Tibial artery (tissue), 4 donors: ENCODE results near the gene LEMD1.
A peak's percentile ranks its signal among the peaks of the same experiment; 100 is the strongest.
"Not testable (repeated sequence)": the region's sequence is repeated elsewhere in the genome, so short reads cannot be mapped to it uniquely, and the experiment has no call there.

Experiments used
- DNase-seq, 2 donors: peaks; one replicate each; pipeline ENCODE4 v3.0.0-alpha.2; 2019
- H3K27ac ChIP-seq, 2 donors: fragments of 200-600 bp; sonication (generic) in 1 of 2; 1 replicate in 1 of 2; 2 replicates in 1 of 2; pipeline ENCODE4 v1.5.1; 2018 to 2019; ENCODE audit warnings: mild to moderate bottlenecking in 1 of 2
- H3K27me3 ChIP-seq, 2 donors: fragments of 200-600 bp; sonication (generic) in 1 of 2; one replicate each; pipeline versions ENCODE4 v1.5.1 to v1.6.0; 2016 to 2019
- H3K36me3 ChIP-seq, 3 donors: fragments of 200-600 bp; sonication (generic) in 2 of 3; one replicate each; pipeline ENCODE4 v1.5.1; 2016 to 2019; ENCODE audit warnings: mild to moderate bottlenecking in 2 of 3
- H3K4me1 ChIP-seq, 4 donors: fragments of 200-600 bp; sonication (generic) in 2 of 4; 1 replicate in 3 of 4; 2 replicates in 1 of 4; pipeline ENCODE4 v1.5.1; 2016 to 2019
- H3K4me3 ChIP-seq, 2 donors: fragments of 200-600 bp; sonication (generic) in 1 of 2; 1 replicate in 1 of 2; 2 replicates in 1 of 2; pipeline ENCODE4 v1.5.1; 2018 to 2019; ENCODE audit warnings: mild to moderate bottlenecking in 2 of 2
- H3K9me3 ChIP-seq, 3 donors: fragments of 200-600 bp; sonication (generic) in 1 of 3; one replicate each; pipeline ENCODE4 v1.5.1; 2016 to 2019
- CTCF ChIP-seq, 2 experiments: fragments of 200-600 bp in 1 of 2; fragments of 450-650 bp in 1 of 2; IDR thresholded peaks; one replicate each; pipeline ENCODE4 v1.5.1; 2017 to 2019; ENCODE audit warnings: antibody characterized with exemption in 2 of 2, mild to moderate bottlenecking in 1 of 2, moderate library complexity in 1 of 2
- intact Hi-C: fragments of 100-400 bp; cut with DNase I; formaldehyde crosslinking; loops from one replicate; pipeline ENCODE4 v1.15.0; 2023; ENCODE audit warnings: low total_unique reads

Gene LEMD1

DNA sequence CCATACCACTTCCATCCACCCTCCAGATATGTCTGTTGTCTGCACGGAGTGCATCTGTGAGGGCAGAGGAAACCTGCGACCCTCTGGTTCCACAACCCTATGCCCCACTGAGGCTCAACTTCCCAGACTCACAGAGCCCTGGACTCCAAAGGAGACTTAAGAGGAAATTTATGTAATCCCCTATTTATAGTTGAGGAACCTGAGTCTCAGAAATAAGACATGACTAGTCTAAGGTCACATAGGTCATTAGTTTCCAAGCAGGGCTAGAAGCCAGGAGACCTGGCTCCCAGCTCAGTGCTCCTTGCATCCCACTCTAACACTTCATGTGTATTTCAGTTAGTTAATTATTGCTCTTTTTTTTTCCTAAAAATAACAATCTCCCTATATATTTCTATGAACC, 15.7 kb upstream of the LEMD1 start:
- Histone ChIP-seq H3K27ac (no peak overlapping the region), H3K9me3 (no peaks in the 10 kb centered on the region), H3K4me1 (peaks cover 0 to 23% (median 13%) of the 10 kb centered on the region in 4 donors), H3K27me3 (peaks cover 0 to 36% of the 10 kb centered on the region in 2 donors), H3K36me3 (no peaks in the 10 kb centered on the region), H3K4me3 (no peak overlapping the region)
- DNase-seq = peak in 1 of 2 donors; percentile 7
- no peak for TF ChIP-seq CTCF (IDR thresholded peaks at IDR 0.05)
- intact Hi-C loops = no loop called here

- Histone ChIP-seq H3K27ac (no peak overlapping the region), H3K27me3 (peaks cover 0 to 43% of the 10 kb centered on the region in 2 donors), H3K36me3 (no peaks in the 10 kb centered on the region), H3K9me3 (no peaks in the 10 kb centered on the region), H3K4me3 (no peak overlapping the region), H3K4me1 (peaks cover 0 to 20% (median 13%) of the 10 kb centered on the region in 4 donors)
- TF ChIP-seq CTCF (IDR thresholded peaks at IDR 0.05) = no peak
- intact Hi-C loops = no loop called here
- DNase-seq = peak in 1 of 2 donors; percentile 33
Observed at GRCh38 chr1:205436776-205437410, 15.0 kb upstream of the LEMD1 start.

DNA sequence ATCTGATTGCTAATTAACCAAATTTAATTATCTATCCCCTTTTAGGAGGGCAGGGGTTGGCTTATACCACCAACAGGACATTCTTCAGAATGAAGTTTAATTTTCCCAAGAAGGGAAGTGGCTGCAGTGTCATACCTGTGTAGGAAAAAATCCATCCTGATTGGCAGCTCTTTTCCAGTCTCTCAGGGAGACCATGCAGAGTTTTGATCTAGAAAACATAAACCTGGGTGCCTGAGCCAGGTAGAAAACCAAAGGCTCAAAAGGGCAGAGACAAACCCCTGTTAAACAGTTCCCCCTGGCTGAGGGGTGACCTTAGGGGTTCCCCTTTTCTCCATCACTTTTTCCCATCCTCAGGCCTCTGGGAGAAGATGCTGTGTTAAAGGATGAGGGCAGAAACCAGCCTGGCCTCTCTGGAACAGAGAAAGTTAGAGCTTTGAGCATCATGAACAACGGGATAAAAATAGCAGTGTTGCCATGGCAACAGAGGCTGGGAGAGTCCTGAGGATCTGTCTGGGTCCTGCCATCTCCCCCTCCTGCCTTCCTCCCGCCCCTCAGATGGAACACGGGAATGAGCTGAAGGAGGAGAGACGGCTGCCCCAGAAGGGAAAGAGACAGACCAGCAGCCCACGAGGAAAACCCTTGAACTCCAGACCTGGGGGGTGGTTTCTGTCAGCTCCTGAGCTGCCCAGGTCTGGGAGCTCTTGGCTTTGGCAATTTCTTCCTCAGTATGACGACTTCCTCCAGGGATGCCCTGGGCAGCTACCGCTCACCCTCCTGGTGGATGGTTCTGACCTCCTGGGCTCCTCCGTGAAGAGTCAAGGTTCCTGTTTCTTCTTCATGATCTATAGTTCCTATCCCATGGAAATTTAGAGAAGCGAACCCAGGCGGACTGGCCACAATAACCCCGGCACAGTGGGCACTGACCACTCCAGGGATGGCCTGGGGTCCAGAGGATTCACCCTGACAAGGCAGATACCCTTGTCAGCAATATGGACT, 14.0 kb upstream of the LEMD1 start:
- Histone ChIP-seq H3K4me3 (no peak overlapping the region), H3K36me3 (no peaks in the 10 kb centered on the region), H3K9me3 (no peaks in the 10 kb centered on the region), H3K27me3 (peaks cover 0 to 44% of the 10 kb centered on the region in 2 donors), H3K4me1 (peaks cover 0 to 21% (median 15%) of the 10 kb centered on the region in 4 donors), H3K27ac (no peak overlapping the region)
- no peak for DNase-seq
- intact Hi-C loops = no loop called here
- TF ChIP-seq CTCF (IDR thresholded peaks at IDR 0.05) = no peak

- no peak overlapping the region for H3K4me3 ChIP-seq
- H3K4me1 ChIP-seq = peaks cover 0 to 28% (median 21%) of the 10 kb centered on the region in 4 donors
- H3K36me3 ChIP-seq = no peaks in the 10 kb centered on the region
- no peaks in the 10 kb centered on the region for H3K9me3 ChIP-seq
- TF ChIP-seq CTCF (IDR thresholded peaks at IDR 0.05) = no peak
- H3K27ac ChIP-seq = no peak overlapping the region
- H3K27me3 ChIP-seq = peaks cover 0 to 44% of the 10 kb centered on the region in 2 donors
- no peak for DNase-seq
- intact Hi-C loops = no loop called here
Observed at GRCh38 chr1:205434738-205435137, 12.9 kb upstream of the LEMD1 start.

- intact Hi-C loops, DNase-seq, H3K36me3 ChIP-seq, H3K9me3 ChIP-seq, H3K27ac ChIP-seq, H3K4me3 ChIP-seq: not testable (repeated sequence)
- Histone ChIP-seq H3K27me3 (peaks cover 0 to 41% of the 10 kb centered on the region in 2 donors), H3K4me1 (peaks cover 0 to 10% (median 7%) of the 10 kb centered on the region in 4 donors)
Observed at GRCh38 chr1:205432692-205433091, 10.8 kb upstream of the LEMD1 start.

- H3K27me3 ChIP-seq = peaks cover 0 to 41% of the 10 kb centered on the region in 2 donors
- no peak overlapping the region for H3K27ac ChIP-seq
- intact Hi-C loops = no loop called here
- no peak for DNase-seq
- H3K9me3 ChIP-seq = no peaks in the 10 kb centered on the region
- H3K4me3 ChIP-seq = no peak overlapping the region
- H3K4me1 ChIP-seq = peaks cover 0 to 9% (median 7%) of the 10 kb centered on the region in 4 donors
- no peak for TF ChIP-seq CTCF (IDR thresholded peaks at IDR 0.05)
- H3K36me3 ChIP-seq = no peaks in the 10 kb centered on the region
Observed at GRCh38 chr1:205432116-205432515, 10.3 kb upstream of the LEMD1 start.
